NCI-H1417 (cell line): ENCODE measurements around the gene DCST1.

Experiments used
- DNase-seq, 3 experiments: peaks; one replicate each; lab custom pipeline; 2025; lab: John Stamatoyannopoulos, UW

Gene DCST1

DNA sequence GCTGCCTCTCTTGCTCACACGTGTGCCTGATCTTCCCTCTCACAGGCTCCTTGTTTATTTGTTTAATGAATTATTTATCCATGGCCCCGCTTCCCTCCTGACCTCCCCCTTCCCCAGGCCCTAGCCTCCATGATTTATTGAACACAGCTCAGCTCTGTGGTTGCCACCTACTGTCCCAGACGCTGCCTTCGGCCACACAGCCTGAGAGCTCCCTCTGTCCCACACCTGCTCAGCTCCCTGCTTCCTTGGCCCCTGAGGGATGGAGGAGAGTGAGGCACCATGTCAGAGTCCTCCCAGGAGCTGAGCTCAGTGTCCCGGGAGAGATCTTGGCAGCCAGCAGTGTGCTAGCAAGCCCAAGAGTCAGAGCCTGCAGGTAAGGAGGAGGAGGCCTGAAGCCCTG, 41.9 kb downstream of the DCST1 start:
- DNase-seq: peak; percentile 33 to 70 (median 45)

DNA sequence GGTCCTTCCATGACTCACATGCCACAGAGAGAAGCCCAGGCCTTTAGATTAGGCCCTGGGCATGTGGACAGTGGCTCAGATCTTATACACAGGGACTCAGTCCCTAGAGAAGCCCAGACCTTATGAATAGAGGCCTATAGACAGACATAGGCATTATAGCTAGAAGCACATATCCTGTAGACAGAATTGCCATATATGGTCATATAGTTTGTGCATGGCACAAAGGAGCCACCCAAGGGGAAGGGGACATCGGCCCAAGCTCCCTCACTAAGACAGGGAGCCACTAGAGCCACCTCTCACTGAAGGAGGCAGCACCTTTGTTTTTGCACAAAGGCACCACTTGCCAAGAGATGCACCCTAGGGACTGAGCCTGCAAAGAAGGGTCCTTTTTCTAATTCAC, 42.7 kb downstream of the DCST1 start:
- no peak for DNase-seq

DNA sequence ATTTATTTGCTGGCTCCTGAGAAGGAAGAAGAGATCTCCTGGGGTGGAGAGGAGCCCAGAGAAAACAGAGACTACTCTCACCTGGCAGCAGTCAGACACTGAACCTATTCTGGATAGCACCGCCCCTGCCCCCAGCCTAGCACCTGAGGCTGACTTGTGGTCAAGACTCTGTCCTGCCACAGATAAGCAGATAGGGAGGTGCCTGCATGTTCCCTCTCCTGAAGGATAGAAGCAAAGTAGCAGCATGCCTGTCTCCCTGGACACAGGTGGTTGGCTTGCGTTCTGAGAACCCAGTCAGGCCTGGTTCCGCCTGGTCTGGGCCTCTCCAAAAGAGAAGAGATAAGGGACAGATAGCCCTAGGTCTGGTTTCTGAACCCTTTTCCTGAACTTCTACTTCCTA, 43.7 kb downstream of the DCST1 start:
- DNase-seq: peak in 1 of 3 experiments; percentile 55

DNA sequence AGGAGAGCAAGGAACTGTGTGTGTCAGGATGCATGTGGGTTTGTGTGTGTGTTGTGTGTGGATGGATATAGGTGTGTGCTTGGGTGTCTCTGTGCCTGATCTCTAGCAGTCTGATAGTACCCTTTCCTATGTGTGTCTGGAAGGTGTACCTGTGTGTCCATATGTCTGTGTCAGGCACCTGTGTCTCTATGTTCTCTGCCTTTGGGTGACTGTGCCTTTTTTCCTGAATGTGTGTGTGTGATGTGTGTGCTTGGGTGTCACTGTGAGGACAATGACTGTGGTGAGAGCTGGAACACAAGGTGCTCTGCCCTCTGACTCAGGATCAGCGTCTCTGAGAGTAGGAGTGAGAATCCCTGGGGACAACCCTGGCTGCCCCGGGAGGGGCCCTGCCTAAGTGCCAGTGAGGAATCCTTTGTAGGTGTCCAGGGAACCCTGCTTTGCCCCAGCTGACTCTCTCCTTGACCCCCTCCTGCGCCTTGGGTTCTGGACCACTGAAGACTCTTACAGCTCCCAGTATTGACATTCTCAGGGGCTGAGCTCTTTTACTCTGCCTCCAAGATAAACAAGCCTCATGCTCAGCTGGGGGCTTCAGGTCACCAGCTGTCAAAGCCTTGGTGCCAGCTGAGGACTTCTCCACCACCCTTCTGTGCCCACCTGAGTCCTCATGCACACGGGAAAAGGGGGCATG, 44.3 kb downstream of the DCST1 start:
- DNase-seq: peak in 2 of 3 experiments; percentile 29 to 47

DNA sequence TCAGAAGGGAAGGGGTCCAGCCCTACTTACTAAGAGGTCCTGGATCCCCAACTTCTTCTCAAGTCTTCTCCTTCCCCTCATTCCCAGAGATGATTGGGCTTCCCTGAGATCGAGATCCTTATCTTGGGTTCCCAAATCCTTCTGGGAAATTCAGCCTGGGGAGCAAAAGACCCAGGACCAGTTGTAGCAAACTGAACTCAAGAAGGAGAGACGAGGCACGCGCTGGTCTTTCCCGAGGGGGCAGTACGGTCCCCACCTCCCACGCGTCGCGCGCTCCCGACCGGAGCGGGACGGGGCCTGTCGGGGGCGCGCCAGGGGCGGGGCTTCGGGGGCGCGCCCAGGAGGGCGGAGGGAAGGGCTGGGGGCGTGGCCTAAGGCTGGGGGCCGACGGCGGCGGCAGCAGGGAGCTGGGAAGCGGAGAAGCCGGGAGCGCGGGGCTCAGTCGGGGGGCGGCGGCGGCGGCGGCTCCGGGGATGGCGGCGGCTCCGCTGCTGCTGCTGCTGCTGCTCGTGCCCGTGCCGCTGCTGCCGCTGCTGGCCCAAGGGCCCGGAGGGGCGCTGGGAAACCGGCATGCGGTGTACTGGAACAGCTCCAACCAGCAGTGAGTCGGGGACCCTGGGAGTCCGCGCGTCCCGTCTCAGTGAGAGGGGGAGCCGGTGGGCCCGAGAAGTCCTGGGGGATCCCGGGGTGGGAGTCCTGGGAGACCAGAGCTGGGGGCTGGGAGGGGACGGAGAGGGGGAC, 45.0 kb downstream of the DCST1 start, which contains the start of gene EFNA3:
TSS of gene EFNA3 (plus strand) at position 369 of the 741 bp plus-strand sequence. CDS start at position 474, 105 bp downstream.
- DNase-seq: peak; percentile 81 to 92 (median 82)

DNA sequence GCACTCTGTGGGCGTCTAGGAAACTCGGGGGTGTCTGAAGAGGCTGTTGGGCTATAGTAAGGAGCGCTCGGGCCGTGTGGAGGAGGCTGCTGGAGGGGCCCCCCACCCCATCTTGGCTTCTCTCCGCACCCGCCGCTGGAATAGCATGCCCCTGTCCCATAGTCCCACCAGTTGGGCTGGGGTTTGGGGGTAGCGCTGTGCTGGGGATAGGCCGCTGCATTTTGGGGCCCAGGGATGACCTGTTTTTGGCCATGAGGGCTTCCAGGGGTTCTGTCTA, 45.5 kb downstream of the DCST1 start:
- peak in 1 of 3 experiments; percentile 43 for DNase-seq

DNA sequence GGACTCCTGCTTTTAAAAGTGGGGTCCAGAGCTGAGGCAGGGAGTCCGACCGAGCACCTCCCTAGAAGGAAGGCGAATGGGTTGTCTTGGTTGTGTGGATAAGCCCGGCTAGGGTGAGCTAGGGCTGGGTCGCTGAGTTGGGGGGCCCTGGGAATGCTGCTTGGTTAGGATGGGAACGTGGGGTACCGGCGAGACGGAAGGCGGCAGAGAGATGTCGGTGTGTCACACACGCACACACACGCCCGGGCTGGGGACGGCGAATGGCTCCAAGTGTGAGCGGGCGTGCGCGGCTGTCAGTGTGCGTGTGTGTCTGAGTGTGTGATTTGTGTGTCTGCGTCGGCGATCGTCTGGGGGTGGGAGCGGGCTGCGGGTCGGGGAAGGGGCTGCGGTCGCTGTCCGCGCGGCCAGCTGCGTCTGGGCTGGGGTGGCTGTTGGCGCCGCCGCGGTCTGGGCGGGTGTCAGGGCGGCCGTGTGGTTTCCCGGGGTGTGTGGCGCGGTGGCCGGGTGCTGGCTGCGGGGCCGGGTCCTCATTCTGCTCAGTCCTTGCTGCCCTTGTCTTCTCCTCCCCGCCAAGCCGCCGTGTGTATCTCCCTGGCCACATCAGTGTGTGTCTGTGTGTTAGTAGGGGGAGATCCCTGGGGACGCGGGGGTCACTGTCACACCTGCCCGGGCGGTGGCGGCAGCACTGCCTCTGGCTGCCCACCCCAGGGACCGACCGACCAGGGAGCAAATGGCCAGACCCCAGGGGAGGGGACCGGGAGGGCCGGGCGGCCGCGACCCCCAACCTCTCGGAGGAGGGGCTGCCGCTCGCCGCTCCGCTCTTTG, 46.1 kb downstream of the DCST1 start:
- peak in 2 of 3 experiments; percentile 65 to 66 for DNase-seq

DNA sequence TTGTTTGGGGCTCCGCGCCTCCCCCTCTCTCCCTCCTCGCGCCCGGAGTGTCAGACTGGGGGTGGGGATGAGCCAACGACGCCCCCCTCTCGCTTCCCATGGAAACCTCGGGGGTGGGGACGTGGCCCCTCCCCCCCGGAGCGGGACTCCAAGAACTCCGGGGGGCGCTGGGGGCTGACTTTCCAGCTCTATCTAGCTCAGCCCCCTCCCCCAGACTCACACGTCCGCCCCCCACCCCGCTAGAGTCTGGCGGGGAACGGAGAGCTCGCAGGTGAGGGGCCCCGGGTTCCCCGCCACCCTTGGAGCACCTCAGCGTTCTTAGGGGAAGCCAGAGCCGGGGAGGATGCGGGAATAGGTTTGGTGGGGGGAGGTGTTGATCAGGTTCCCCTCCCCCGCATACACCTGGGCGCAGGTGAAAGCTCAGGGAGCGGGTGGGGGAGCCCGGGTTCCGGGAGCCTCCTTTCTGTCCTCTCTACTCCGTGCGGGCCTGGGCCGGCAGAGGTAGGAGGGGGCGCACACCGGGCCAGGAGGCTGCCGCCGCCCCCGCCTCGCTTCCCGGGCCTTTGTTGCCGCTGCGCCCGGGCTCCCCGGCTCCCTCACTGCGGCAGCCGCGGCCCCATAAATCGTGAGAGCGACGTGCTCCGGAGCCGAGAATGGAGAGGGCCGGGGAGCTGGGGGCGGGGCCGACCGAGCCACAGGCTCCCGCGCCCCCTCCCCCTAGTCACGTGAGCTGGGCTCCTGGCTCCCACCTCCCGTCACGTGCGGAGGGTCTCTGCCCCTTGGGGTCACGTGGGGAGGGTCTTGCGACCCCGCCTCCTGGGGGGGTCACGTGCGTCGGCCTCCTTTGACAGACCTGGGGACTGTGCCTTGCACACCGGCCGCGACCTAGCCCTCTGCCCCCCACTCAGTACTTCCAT, 46.9 kb downstream of the DCST1 start:
- DNase-seq: peak; percentile 91 to 98 (median 93)

DNA sequence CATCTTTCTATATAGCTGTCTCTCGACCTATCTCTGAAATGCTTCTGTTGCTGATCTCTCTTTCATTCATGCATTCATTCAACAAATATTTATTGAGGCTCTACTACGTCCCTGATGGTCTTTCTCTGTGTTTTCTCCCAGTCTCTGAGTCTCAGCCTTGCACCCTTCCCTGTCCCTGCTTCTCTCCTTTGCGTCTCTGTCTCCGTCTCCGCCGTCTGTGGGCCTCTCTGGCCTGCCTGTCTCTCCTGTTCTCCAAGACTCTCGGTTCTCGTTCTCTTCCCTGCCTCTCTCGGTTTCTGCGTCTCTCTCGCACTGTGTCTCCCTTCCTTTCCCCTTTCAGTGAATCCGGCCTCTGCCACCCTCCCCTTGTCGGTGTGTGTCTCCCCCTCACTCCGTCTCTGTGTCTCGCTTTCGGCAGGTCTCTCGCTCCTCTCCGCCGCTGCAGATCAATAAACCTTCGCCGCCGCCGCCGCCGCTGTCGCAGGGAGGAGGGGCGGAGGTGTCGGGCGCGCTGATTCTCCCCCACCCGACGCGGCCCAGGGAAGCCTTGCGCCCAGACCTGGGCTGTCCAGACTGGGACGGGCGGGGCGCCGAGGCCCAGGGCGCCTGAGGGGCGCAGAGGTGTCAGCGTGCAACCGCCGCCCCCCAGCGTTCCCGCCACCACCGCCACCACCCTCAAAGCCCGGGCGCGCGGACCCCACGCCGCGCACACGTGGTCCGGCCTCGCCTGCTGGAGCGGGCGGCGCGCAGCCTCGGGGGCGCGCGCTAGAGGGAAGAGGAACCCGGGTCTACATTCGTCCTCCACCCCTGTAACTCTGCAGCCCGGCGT, 48.1 kb downstream of the DCST1 start:
- peak; percentile 44 to 83 (median 76) for DNase-seq

DNA sequence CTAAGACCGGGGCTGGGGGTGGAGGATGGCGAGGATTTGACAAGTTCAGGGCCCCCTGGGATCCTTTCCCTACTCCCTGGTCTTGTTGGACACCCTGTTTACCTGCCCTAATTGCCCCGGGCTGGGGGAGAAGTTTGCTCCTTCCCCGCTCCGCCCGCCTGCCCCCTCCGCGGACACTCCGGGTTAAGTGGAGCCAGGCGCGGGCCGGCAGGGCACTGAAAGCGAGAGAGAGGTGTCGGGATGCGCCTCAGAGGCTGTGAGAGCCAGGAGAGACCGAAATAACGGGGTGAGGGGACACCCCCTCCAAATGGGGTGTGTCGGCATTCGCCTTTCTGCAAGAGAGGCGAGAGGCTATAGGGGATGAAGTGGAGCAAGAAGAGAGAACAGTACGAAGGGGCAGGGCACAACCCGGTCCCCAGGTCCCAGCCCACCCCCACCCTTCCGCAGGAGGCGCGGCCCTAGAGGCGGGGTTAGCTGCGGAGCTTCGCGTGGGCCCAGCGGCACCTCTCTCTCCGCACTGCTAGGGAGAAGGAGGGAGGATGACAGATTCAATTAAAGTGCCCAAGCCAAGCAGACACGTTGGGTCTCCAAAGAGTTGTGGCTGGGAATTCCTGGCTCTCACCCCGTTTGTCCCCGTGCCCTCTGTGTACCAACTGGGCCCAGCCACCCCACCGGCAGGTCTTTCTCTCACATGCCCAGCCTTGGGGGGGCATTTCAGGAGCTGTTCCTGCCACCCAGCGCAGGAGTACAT, 48.9 kb downstream of the DCST1 start:
- peak in 2 of 3 experiments; percentile 62 to 73 for DNase-seq

DNA sequence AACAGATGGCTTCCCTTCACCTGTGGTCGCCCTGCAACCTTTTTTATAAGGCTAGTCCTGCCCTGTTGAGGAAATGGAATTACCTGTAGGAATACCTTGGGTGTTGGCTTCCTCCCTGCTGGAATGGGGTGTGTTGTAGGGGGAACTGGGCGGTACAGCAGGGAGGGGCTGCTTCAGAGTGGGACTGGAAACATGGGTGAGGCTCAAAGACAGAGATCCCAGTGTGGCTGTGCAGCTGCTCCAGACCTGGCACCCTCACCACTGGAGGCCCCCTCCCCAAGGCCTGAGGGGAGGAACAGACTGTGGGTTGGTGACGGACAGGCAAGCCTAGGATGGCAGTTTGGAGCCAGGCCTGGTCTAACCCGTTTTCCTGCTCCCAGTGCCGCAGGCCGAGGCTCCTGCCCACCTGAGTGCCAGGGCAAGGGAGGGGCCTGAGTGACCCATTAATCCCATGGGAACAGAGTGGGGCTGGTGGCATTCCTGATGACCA, 49.5 kb downstream of the DCST1 start:
- no peak for DNase-seq

DNA sequence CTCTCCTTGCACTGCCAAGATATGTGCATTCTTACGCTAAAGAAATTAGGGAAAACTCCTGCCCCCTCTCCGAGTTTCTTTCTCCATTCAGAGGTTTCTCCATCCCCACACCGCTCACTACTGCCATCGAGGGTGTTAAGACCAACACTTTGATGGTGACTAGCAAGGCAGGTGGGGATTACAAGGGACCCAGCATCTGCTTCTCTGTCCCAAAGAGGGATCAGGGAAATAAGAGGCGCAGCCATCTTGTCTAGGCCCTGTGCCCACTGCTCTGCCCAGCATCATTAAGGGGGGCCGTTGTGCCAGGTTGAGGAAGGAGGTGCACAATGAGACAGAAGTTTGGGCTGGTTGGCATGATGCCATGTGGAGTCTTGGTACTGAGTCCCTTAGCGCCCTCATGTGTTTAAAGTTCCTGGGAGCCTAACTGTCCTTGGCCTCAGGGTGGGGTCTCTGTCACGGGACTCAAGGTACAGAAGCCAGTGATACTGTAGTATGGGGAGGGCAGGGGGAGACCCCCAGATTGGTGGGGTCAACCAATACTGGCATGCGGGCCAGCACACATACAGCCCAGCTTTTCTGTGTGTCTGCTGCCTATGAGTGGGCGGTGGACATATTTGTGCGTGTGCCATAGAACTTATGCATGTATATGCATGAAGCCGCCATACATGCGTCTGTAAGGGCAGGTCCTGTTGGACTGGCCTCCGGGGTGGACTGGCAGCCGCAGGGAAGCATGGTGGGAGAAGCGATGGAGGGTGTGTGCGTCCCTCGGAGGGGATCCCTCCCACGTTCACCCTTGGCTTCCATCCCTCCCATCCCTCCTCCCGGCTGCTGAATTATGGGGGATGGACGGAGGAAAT, 50.5 kb downstream of the DCST1 start:
- DNase-seq: peak in 2 of 3 experiments; percentile 40 to 58

DNA sequence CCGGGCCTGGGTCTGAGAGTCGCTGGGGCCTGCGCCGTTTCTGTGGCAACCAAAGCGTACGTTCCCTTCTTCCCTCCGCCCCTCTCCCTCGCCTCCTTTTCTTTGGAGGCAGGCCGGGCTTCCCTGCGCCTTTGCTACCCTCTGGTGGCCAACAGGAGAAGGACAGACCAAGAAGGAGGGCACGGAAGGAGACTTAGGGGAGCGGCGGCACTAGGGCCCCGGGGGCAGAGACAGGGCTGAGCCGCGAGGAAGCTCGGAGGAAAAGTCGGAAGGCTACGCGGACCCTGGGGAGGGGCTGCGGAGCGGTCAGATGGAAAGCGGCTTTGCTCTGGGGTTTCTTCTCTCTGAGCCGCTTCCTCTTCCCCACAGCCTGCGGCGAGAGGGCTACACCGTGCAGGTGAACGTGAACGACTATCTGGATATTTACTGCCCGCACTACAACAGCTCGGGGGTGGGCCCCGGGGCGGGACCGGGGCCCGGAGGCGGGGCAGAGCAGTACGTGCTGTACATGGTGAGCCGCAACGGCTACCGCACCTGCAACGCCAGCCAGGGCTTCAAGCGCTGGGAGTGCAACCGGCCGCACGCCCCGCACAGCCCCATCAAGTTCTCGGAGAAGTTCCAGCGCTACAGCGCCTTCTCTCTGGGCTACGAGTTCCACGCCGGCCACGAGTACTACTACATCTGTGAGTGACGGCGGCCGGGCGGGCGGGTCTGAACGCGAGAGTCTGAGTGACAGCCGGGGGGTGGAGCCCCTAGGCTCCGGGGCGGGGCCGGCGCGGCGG, 51.3 kb downstream of the DCST1 start:
- DNase-seq: peak; percentile 96 to 99 (median 99)

DNA sequence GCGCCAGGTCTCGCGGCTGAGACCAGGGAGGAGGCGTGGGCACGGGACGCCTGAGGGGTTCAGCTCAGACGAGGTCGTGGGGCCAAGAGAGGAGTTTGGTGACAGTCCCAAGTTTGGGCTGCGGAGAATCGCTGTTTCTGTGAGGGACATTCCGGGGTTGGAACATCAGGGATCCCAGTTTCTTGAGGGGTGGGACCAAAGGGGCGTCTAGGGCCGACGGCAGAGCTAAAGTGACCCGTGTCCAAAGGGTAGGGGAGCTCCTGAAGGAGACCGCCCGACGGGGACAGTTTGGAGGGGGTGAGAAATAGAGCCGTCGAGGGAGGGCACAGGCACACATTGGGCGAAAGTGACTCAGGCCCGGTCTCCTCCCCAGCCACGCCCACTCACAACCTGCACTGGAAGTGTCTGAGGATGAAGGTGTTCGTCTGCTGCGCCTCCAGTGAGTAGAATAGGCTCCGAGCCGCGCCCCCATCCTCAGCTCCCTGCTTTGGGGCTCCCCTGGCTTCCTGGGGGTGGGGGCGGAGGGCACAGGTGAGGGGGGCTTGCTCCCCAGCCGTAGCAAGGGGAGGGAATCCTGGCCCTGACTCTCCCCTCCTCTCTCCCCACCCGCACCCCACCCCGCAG, 52.0 kb downstream of the DCST1 start:
- DNase-seq: peak; percentile 45 to 64 (median 54)

DNA sequence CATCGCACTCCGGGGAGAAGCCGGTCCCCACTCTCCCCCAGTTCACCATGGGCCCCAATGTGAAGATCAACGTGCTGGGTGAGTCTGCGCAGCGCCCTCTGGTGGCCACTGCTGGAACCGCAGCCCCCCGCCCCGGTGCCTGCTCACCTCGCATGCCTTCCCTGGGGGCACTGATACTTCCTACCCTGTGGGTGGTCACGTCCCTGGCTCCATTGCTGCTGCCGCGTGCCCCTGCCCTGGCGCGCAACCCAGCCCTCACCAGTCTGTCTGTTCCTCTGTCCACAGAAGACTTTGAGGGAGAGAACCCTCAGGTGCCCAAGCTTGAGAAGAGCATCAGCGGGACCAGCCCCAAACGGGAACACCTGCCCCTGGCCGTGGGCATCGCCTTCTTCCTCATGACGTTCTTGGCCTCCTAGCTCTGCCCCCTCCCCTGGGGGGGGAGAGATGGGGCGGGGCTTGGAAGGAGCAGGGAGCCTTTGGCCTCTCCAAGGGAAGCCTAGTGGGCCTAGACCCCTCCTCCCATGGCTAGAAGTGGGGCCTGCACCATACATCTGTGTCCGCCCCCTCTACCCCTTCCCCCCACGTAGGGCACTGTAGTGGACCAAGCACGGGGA, 52.6 kb downstream of the DCST1 start:
- DNase-seq: peak; percentile 62 to 74 (median 68)

DNA sequence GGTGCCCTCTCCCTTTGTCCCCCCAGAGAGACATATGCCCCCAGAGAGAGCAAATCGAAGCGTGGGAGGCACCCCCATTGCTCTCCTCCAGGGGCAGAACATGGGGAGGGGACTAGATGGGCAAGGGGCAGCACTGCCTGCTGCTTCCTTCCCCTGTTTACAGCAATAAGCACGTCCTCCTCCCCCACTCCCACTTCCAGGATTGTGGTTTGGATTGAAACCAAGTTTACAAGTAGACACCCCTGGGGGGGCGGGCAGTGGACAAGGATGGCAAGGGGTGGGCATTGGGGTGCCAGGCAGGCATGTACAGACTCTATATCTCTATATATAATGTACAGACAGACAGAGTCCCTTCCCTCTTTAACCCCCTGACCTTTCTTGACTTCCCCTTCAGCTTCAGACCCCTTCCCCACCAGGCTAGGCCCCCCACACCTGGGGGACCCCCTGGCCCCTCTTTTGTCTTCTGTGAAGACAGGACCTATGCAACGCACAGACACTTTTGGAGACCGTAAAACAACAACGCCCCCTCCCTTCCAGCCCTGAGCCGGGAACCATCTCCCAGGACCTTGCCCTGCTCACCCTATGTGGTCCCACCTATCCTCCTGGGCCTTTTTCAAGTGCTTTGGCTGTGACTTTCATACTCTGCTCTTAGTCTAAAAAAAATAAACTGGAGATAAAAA, 53.4 kb downstream of the DCST1 start:
- no peak for DNase-seq
